GM13977 (cell line): ENCODE data around the gene S100PBP.
"Not testable (repeated sequence)": the region's sequence is repeated elsewhere in the genome, so short reads cannot be mapped to it uniquely, and the experiment has no call there.

Source experiments
- DNase-seq: peaks from one replicate; pipeline ENCODE4 v3.0.0; 2012; ENCODE audit warnings: low spot score
- CTCF ChIP-seq: IDR thresholded peaks from 2 replicates; pipeline ENCODE4 v1.5.1; 2012; ENCODE audit warnings: mild to moderate bottlenecking, control low read depth; ENCODE audit not compliant: insufficient read depth; ENCODE audit errors: extremely low read depth, missing control alignments
- in situ Hi-C: fragments of 300-500 bp; cut with MboI; formaldehyde crosslinking; loops from one replicate; pipeline ENCODE4 v1.12.0; 2022; ENCODE audit warnings: low sequenced_read_pairs, low pct_unique_long_range_greater_than_20kb, mixed read lengths, inconsistent platforms; ENCODE audit not compliant: unreplicated experiment

The S100PBP gene

GRCh38 chr1:32783851-32784250 is 33.6 kb upstream of the S100PBP start:
- in situ Hi-C loops = no loop called here
- TF ChIP-seq CTCF = no peak
- DNase-seq = no peak

- in situ Hi-C loops = no loop called here
- no peak for DNase-seq
- TF ChIP-seq CTCF = no peak
Observed at GRCh38 chr1:32784817-32785216, 32.6 kb upstream of the S100PBP start.

GRCh38 chr1:32786856-32787255 is 30.6 kb upstream of the S100PBP start:
- in situ Hi-C loops = no loop called here
- DNase-seq = no peak
- peak; percentile 13 for TF ChIP-seq CTCF

- in situ Hi-C loops, DNase-seq: not testable (repeated sequence)
Observed at GRCh38 chr1:32789356-32789755, 28.1 kb upstream of the S100PBP start.

- in situ Hi-C loops = no loop called here
- no peak for TF ChIP-seq CTCF
- no peak for DNase-seq
Observed at GRCh38 chr1:32791881-32792280, 25.6 kb upstream of the S100PBP start.

GRCh38 chr1:32795763-32796162 is 21.7 kb upstream of the S100PBP start:
- in situ Hi-C loops, DNase-seq: not testable (repeated sequence)

- in situ Hi-C loops = no loop called here
- TF ChIP-seq CTCF = no peak
- no peak for DNase-seq
Observed at GRCh38 chr1:32797456-32797855, 20.0 kb upstream of the S100PBP start.

- in situ Hi-C loops = no loop called here
- TF ChIP-seq CTCF = no peak
- DNase-seq = no peak
Observed at GRCh38 chr1:32798191-32798590, 19.3 kb upstream of the S100PBP start.
